Adipose tissue (tissue), 3 donors: Measurements from ENCODE around the gene WHRN. TPM values are rescaled to one million over a fixed set of nuclear protein-coding genes. Genes with fewer than 3 reads are reported as not detected.

ENCODE experiments used
- H3K27ac ChIP-seq: one replicate; pipeline ENCODE4 v1.5.1; 2013; ENCODE audit warnings: low read depth, low read length
- WGBS, 3 donors: extraction: QIAGEN DNeasy Blood & Tissue Kit; methylation state at CpG; one replicate each; pipeline ENCODE4 v1.1.7; 2013; 5-methylcytosine and 5-hydroxymethylcytosine counted together
- polyA plus RNA-seq, 3 donors: library from polyadenylated mRNA; stranded (reverse); fragments of 200-250 nt; gene quantifications; one replicate each; pipeline ENCODE4 v1.2.3, GENCODE V29; 2013
- donor health status: healthy with polysubstance abuse.
- donor health status: Bipolar disorder and iron deficiency.
- donor health status: healthy.

Gene WHRN
- polyA plus RNA-seq, 3 donors: 2.6 to 8.5 (median 7.0) TPM

GRCh38 chr9:114437401-114437893 is 67.8 kb downstream of the WHRN start:
- H3K27ac ChIP-seq: no peak overlapping the region
- 49 to 93% (median 83%) methylated on average over 2 of the region's 2 CpGs for WGBS, 3 donors

- 39 to 49% (median 43%) methylated on average over 9 of the region's 9 CpGs for WGBS, 3 donors
- no peak overlapping the region for H3K27ac ChIP-seq
Observed at GRCh38 chr9:114434878-114435311, 70.4 kb downstream of the WHRN start.

GRCh38 chr9:114433720-114434255 is 71.5 kb downstream of the WHRN start:
- WGBS, 3 donors: 50 to 59% (median 56%) methylated on average over 6 of the region's 6 CpGs
- no peak overlapping the region for H3K27ac ChIP-seq

GRCh38 chr9:114433086-114433485 is 72.2 kb downstream of the WHRN start:
- WGBS, 3 donors: 91 to 94% (median 92%) methylated on average over 15 of the region's 15 CpGs
- no peak overlapping the region for H3K27ac ChIP-seq

GRCh38 chr9:114432323-114433067 is 72.8 kb downstream of the WHRN start:
- no peak overlapping the region for H3K27ac ChIP-seq
- 75 to 80% (median 77%) methylated on average over 6 of the region's 6 CpGs for WGBS, 3 donors

GRCh38 chr9:114431770-114432169 is 73.5 kb downstream of the WHRN start:
- H3K27ac ChIP-seq: no peak overlapping the region
- 81 to 86% (median 85%) methylated on average over 6 of the region's 6 CpGs for WGBS, 3 donors

- 88 to 93% (median 92%) methylated on average over 4 of the region's 4 CpGs for WGBS, 3 donors
- no peak overlapping the region for H3K27ac ChIP-seq
Observed at GRCh38 chr9:114431003-114431402, 74.3 kb downstream of the WHRN start.

- H3K27ac ChIP-seq: no peak overlapping the region
- 79 to 88% (median 83%) methylated on average over 5 of the region's 5 CpGs for WGBS, 3 donors
Observed at GRCh38 chr9:114430457-114430856, 74.8 kb downstream of the WHRN start.

GRCh38 chr9:114429488-114429887 is 75.8 kb downstream of the WHRN start:
- no peak overlapping the region for H3K27ac ChIP-seq
- WGBS, 3 donors: 89 to 91% (median 90%) methylated on average over 6 of the region's 6 CpGs

- 86 to 87% (median 87%) methylated on average over 8 of the region's 8 CpGs for WGBS, 3 donors
Observed at GRCh38 chr9:114428466-114428865, 76.8 kb downstream of the WHRN start.

GRCh38 chr9:114427644-114428043 is 77.6 kb downstream of the WHRN start:
- 93 to 96% (median 94%) methylated on average over 4 of the region's 4 CpGs for WGBS, 3 donors
- H3K27ac ChIP-seq: no peak overlapping the region

More at GRCh38 chr9:114428466-114428865, 76.8 kb downstream of the WHRN start:
- no peak overlapping the region for H3K27ac ChIP-seq

GRCh38 chr9:114426046-114426948 is 79.0 kb downstream of the WHRN start:
- 87 to 90% (median 90%) methylated on average over 18 of the region's 18 CpGs for WGBS, 3 donors
- H3K27ac ChIP-seq: no peak overlapping the region

GRCh38 chr9:114425126-114425525 is 80.1 kb downstream of the WHRN start:
- 83 to 88% (median 86%) methylated on average over 11 of the region's 11 CpGs for WGBS, 3 donors
- H3K27ac ChIP-seq: no peak overlapping the region

- no peak overlapping the region for H3K27ac ChIP-seq
- 85 to 90% (median 86%) methylated on average over 12 of the region's 12 CpGs for WGBS, 3 donors
Observed at GRCh38 chr9:114424126-114424525, 81.1 kb downstream of the WHRN start.

- WGBS, 3 donors: 88 to 91% (median 91%) methylated on average over 14 of the region's 14 CpGs
Observed at GRCh38 chr9:114423181-114423580, 82.1 kb downstream of the WHRN start.

GRCh38 chr9:114421147-114421546 is 84.1 kb downstream of the WHRN start:
- 80 to 89% (median 81%) methylated on average over 2 of the region's 2 CpGs for WGBS, 3 donors
- H3K27ac ChIP-seq: no peak overlapping the region

More at GRCh38 chr9:114423181-114423580, 82.1 kb downstream of the WHRN start:
- H3K27ac ChIP-seq: no peak overlapping the region

- WGBS, 3 donors: 91 to 96% (median 93%) methylated on average over 8 of the region's 8 CpGs
- no peak overlapping the region for H3K27ac ChIP-seq
Observed at GRCh38 chr9:114419796-114420195, 85.5 kb downstream of the WHRN start.

- no peak overlapping the region for H3K27ac ChIP-seq
- 83 to 89% (median 87%) methylated on average over 6 of the region's 6 CpGs for WGBS, 3 donors
Observed at GRCh38 chr9:114418053-114418452, 87.2 kb downstream of the WHRN start.

GRCh38 chr9:114417511-114417910 is 87.8 kb downstream of the WHRN start:
- 64 to 73% (median 66%) methylated on average over 3 of the region's 3 CpGs for WGBS, 3 donors
- H3K27ac ChIP-seq: no peak overlapping the region
